NCI-H1105 (cell line): Measurements from ENCODE around the gene RORB.
A peak's percentile ranks its signal among the peaks of the same experiment; 100 is the strongest.

Experiments
- DNase-seq: peaks from one replicate; lab custom pipeline; 2025; lab: John Stamatoyannopoulos, UW

RORB gene

GRCh38 chr9:74496819-74497747 is at the start of gene RORB:
Gene RORB (plus strand): TSS chr9:74497335. CDS start chr9:74497977, 642 bp downstream.
- peak; percentile 71 for DNase-seq

GRCh38 chr9:74447451-74448193 is 49.5 kb upstream of the RORB start:
- DNase-seq = no peak

GRCh38 chr9:74449060-74449459 is 48.1 kb upstream of the RORB start:
- DNase-seq = no peak

- no peak for DNase-seq
Observed at GRCh38 chr9:74458832-74459231, 38.3 kb upstream of the RORB start.

GRCh38 chr9:74463825-74464224 is 33.3 kb upstream of the RORB start:
- no peak for DNase-seq

GRCh38 chr9:74478606-74479005 is 18.5 kb upstream of the RORB start:
- DNase-seq = no peak

GRCh38 chr9:74479711-74480110 is 17.4 kb upstream of the RORB start:
- DNase-seq = no peak

- no peak for DNase-seq
Observed at GRCh38 chr9:74487395-74487794, 9.7 kb upstream of the RORB start.

- no peak for DNase-seq
Observed at GRCh38 chr9:74493512-74493911, 3.6 kb upstream of the RORB start.

GRCh38 chr9:74494490-74494889 is 2.6 kb upstream of the RORB start:
- DNase-seq = no peak

GRCh38 chr9:74496406-74496805 is 729 bp upstream of the RORB start:
- DNase-seq = no peak

- DNase-seq = peak; percentile 16
Observed at GRCh38 chr9:74497748-74498620, 849 bp downstream of the RORB start.

GRCh38 chr9:74498621-74499095 is 1.5 kb downstream of the RORB start:
- DNase-seq = no peak

GRCh38 chr9:74499111-74499601 is 2.0 kb downstream of the RORB start:
- no peak for DNase-seq

- DNase-seq = no peak
Observed at GRCh38 chr9:74499770-74500583, 2.8 kb downstream of the RORB start.

- DNase-seq = no peak
Observed at GRCh38 chr9:74500584-74500924, 3.4 kb downstream of the RORB start.

GRCh38 chr9:74501570-74501969 is 4.4 kb downstream of the RORB start:
- no peak for DNase-seq

GRCh38 chr9:74503219-74503618 is 6.1 kb downstream of the RORB start:
- DNase-seq = no peak

- DNase-seq = no peak
Observed at GRCh38 chr9:74503666-74504065, 6.5 kb downstream of the RORB start.

- no peak for DNase-seq
Observed at GRCh38 chr9:74511333-74511732, 14.2 kb downstream of the RORB start.

GRCh38 chr9:74512416-74512815 is 15.3 kb downstream of the RORB start:
- DNase-seq = no peak
